Measurements from ENCODE around the gene SDF4.
A peak's percentile ranks its signal among the peaks of the same experiment; 100 is the strongest.

The SDF4 gene

DNA sequence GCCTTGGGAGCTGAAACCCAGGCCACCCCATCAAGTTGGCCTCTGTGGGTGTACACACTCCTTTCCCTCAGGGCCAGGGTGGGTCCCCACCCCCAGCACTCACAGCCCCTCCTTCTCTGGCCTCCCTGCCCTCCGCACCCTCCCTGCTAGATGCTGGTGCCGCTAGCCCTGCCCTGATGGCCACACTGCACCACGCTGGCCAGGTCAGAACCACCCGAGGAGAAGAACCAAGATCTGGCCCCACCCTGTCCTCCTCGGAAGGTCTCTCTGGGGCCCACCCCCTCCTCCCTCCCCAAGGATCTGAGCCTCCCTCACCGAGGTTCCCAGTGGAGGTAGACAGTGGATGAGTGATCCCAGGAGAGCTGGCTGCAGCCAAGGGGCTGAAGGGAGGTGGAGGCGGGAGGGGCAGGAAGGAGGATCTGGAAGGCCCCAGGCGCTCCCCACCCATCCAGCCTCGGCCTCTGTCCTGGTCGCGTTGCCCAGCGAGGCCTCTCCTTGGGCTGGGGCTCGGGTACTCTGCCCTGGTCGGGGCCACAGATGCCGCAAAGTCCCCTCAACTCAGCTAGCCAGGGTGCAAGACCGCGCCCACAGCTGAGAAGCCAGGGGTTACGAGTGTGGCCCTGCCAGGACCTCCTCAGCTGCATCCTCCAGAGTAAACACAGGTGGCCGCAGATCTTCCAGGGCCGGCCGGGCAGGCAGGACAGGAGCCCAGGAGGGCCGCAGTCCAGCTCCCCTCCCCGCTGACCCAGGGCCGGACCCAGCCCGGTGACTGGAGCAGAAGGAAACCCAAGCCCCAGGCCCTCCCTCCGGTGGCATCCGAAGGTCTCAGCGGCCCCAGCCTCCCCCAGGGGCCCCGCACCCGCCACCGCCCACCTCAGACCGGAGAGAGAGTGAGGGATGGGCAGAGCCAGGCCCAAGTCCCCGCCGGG lies 5.4 kb upstream of the SDF4 start:
- H3K4me3 ChIP-seq (ENCODE audit: low read depth, low read length), result no peak overlapping the region
- ChIA-PET CTCF (interaction anchor here (3.2 kb wide), 1 partner anchor 115 kb away, joined by 13 read pairs; no protein-coding TSS in a partner anchor), POLR2A (interaction anchor here (0.6 to 1.0 kb wide), 2 partner anchors 115 to 162 kb away, joined by 3 to 4 read pairs; partner anchors contain the start of gene CCNL2)
- peaks cover 0 to 10% of the 10 kb centered on the region in 2 experiments; a peak in 1 of 3 replicates for H3K36me3 ChIP-seq (ENCODE audit: control insufficient read depth in 2 of 2, insufficient read depth in 1 of 2, low read length in 2 of 2)
- TF ChIP-seq, protein P1, sequence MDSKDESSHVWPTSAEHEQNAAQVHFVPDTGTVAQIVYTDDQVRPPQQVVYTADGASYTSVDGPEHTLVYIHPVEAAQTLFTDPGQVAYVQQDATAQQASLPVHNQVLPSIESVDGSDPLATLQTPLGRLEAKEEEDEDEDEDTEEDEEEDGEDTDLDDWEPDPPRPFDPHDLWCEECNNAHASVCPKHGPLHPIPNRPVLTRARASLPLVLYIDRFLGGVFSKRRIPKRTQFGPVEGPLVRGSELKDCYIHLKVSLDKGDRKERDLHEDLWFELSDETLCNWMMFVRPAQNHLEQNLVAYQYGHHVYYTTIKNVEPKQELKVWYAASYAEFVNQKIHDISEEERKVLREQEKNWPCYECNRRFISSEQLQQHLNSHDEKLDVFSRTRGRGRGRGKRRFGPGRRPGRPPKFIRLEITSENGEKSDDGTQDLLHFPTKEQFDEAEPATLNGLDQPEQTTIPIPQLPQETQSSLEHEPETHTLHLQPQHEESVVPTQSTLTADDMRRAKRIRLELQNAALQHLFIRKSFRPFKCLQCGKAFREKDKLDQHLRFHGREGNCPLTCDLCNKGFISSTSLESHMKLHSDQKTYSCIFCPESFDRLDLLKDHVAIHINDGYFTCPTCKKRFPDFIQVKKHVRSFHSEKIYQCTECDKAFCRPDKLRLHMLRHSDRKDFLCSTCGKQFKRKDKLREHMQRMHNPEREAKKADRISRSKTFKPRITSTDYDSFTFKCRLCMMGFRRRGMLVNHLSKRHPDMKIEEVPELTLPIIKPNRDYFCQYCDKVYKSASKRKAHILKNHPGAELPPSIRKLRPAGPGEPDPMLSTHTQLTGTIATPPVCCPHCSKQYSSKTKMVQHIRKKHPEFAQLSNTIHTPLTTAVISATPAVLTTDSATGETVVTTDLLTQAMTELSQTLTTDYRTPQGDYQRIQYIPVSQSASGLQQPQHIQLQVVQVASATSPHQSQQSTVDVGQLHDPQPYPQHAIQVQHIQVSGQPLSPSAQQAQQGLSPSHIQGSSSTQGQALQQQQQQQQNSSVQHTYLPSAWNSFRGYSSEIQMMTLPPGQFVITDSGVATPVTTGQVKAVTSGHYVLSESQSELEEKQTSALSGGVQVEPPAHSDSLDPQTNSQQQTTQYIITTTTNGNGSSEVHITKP (tag by site-specific recombination; IDR thresholded peaks at IDR 0.05), result peak; percentile 64
- peak; percentile 66 for TF ChIP-seq ZFHX2 (tag by site-specific recombination; conservative IDR thresholded peaks at IDR 0.05)
- peak; percentile 92 for TF ChIP-seq KLF1 (tag by site-specific recombination; IDR thresholded peaks at IDR 0.05)
- peak; percentile 76 for TF ChIP-seq GLIS1 (tag by site-specific recombination; IDR thresholded peaks at IDR 0.05)
- TF ChIP-seq ZBTB20 (tag by site-specific recombination; IDR thresholded peaks at IDR 0.05), result no peak
- peak; percentile 94 for TF ChIP-seq ZNF692 (tag by site-specific recombination; IDR thresholded peaks at IDR 0.05)
- 0 out of 2 replicates have a peak, but pooled peaks have one; percentile 18 for TF ChIP-seq KLF7 (tag by site-specific recombination; IDR thresholded peaks at IDR 0.05; ENCODE audit: borderline replicate concordance)
- TF ChIP-seq, protein P2, sequence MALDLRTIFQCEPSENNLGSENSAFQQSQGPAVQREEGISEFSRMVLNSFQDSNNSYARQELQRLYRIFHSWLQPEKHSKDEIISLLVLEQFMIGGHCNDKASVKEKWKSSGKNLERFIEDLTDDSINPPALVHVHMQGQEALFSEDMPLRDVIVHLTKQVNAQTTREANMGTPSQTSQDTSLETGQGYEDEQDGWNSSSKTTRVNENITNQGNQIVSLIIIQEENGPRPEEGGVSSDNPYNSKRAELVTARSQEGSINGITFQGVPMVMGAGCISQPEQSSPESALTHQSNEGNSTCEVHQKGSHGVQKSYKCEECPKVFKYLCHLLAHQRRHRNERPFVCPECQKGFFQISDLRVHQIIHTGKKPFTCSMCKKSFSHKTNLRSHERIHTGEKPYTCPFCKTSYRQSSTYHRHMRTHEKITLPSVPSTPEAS (tag by site-specific recombination; IDR thresholded peaks at IDR 0.05), result no peak
- no peak for TF ChIP-seq ZNF404 (tag by site-specific recombination; IDR thresholded peaks at IDR 0.05)
- TF ChIP-seq ZNF600 (tag by site-specific recombination; IDR thresholded peaks at IDR 0.05), result 0 out of 2 replicates have a peak, but pooled peaks have one; percentile 31
- TF ChIP-seq KLF17 (tag by site-specific recombination; IDR thresholded peaks at IDR 0.05), result peak; percentile 93
- peak; percentile 69 for TF ChIP-seq WT1 (tag by site-specific recombination; IDR thresholded peaks at IDR 0.05)
- TF ChIP-seq ZNF558 (tag by site-specific recombination; IDR thresholded peaks at IDR 0.05), result no peak
- TF ChIP-seq ZNF664 (tag by site-specific recombination; IDR thresholded peaks at IDR 0.05), result no peak
- no peak for TF ChIP-seq ZNF354C (tag by site-specific recombination; IDR thresholded peaks at IDR 0.05; ENCODE audit: borderline replicate concordance, low read depth)
- TF ChIP-seq BCL11A (tag by site-specific recombination; IDR thresholded peaks at IDR 0.05; ENCODE audit: low read depth), result 0 out of 2 replicates have a peak, but pooled peaks have one; percentile 9
- no peak for TF ChIP-seq ZNF2 (tag by site-specific recombination; IDR thresholded peaks at IDR 0.05)
- TF ChIP-seq KLF8 (tag by site-specific recombination; IDR thresholded peaks at IDR 0.05), result peak; percentile 40; the same call in 1 of the 2 replicates
- peak; percentile 13 for TF ChIP-seq SP2 (tag by site-specific recombination; IDR thresholded peaks at IDR 0.05)
- TF ChIP-seq ZFP69B (tag by site-specific recombination; IDR thresholded peaks at IDR 0.05), result peak; percentile 96
- 0 out of 2 replicates have a peak, but pooled peaks have one; percentile 38 for TF ChIP-seq EGR2 (tag by site-specific recombination; IDR thresholded peaks at IDR 0.05; ENCODE audit: low read depth)
- TF ChIP-seq, protein P3, sequence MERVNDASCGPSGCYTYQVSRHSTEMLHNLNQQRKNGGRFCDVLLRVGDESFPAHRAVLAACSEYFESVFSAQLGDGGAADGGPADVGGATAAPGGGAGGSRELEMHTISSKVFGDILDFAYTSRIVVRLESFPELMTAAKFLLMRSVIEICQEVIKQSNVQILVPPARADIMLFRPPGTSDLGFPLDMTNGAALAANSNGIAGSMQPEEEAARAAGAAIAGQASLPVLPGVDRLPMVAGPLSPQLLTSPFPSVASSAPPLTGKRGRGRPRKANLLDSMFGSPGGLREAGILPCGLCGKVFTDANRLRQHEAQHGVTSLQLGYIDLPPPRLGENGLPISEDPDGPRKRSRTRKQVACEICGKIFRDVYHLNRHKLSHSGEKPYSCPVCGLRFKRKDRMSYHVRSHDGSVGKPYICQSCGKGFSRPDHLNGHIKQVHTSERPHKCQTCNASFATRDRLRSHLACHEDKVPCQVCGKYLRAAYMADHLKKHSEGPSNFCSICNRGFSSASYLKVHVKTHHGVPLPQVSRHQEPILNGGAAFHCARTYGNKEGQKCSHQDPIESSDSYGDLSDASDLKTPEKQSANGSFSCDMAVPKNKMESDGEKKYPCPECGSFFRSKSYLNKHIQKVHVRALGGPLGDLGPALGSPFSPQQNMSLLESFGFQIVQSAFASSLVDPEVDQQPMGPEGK (tag by site-specific recombination; IDR thresholded peaks at IDR 0.05), result peak; percentile 26; the same call in 1 of the 2 replicates
- TF ChIP-seq, protein P4, sequence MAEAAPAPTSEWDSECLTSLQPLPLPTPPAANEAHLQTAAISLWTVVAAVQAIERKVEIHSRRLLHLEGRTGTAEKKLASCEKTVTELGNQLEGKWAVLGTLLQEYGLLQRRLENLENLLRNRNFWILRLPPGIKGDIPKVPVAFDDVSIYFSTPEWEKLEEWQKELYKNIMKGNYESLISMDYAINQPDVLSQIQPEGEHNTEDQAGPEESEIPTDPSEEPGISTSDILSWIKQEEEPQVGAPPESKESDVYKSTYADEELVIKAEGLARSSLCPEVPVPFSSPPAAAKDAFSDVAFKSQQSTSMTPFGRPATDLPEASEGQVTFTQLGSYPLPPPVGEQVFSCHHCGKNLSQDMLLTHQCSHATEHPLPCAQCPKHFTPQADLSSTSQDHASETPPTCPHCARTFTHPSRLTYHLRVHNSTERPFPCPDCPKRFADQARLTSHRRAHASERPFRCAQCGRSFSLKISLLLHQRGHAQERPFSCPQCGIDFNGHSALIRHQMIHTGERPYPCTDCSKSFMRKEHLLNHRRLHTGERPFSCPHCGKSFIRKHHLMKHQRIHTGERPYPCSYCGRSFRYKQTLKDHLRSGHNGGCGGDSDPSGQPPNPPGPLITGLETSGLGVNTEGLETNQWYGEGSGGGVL (tag by site-specific recombination; IDR thresholded peaks at IDR 0.05), result peak; percentile 65
- no peak for TF ChIP-seq ZNF707 (tag by site-specific recombination; IDR thresholded peaks at IDR 0.05)
- peak; percentile 72 for TF ChIP-seq GLIS2 (tag by site-specific recombination; IDR thresholded peaks at IDR 0.05)
- H3K9me3 ChIP-seq (ENCODE audit: control insufficient read depth, insufficient read depth, low read depth, low read length), result no peaks in the 10 kb centered on the region
- peak overlapping the region; percentile 37; the same call in 1 of the 2 replicates for H3K27ac ChIP-seq (ENCODE audit: extremely low read depth, low read depth, low read length)
- no peaks in the 10 kb centered on the region; the same call in 1 of the 2 replicates for H3K4me1 ChIP-seq (ENCODE audit: control insufficient read depth, insufficient read depth, low read length)
